ENCODE results near the gene RPA3. TPM values are rescaled to one million over a fixed set of nuclear protein-coding genes. Genes with fewer than 3 reads are reported as not detected.

Gene RPA3
- total and polyA plus RNA-seq, 2 donors (not counting 3 experiments of a cell fraction or from before 2014, with no cell fraction given): 15.6 to 34.4 TPM

GRCh38 chr7:7673240-7673550, 45.2 kb downstream of the RPA3 start:
- H3K4me2 ChIP-seq (ENCODE audit: insufficient read depth, low read length): no peak overlapping the region
- H3K27ac ChIP-seq (ENCODE audit: insufficient read depth, low read depth, low read length): no peak overlapping the region
- no peak overlapping the region for H2AFZ ChIP-seq (ENCODE audit: low read depth, low read length)
- no peaks in the 10 kb centered on the region for H3K79me2 ChIP-seq (ENCODE audit: control insufficient read depth, insufficient read depth, low read length)
- no peaks in the 10 kb centered on the region for H3K9me3 ChIP-seq (replicated peaks; ENCODE audit: control insufficient read depth, insufficient read depth, low read length)
- H3K9me1 ChIP-seq (replicated peaks; ENCODE audit: control insufficient read depth, extremely low read depth, insufficient read depth, low read length): no peaks in the 10 kb centered on the region
- no peak for DNase-seq (ENCODE audit: low read depth, low spot score)
- no peak for FAIRE-seq
- dilution Hi-C loops (cut with MboI; ENCODE audit: extremely low pct_ligation_motif_present, low sequenced_read_pairs) (no loop called here), intact Hi-C loops (cut with micrococcal nuclease) (no loop called here)
- H3K36me3 ChIP-seq (ENCODE audit: control insufficient read depth in 2 of 2, extremely low read depth in 1 of 2, insufficient read depth in 2 of 2, low read length in 2 of 2): no peaks in the 10 kb centered on the region
- H3K4me3 ChIP-seq (replicated peaks in 1 of 3; ENCODE audit: insufficient read depth in 1 of 3, low read depth in 1 of 3, low read length in 3 of 3): no peak overlapping the region
- CTCF ChIA-PET: no interaction called here
- POLR2A ChIA-PET: no interaction called here
- no peaks in the 10 kb centered on the region for H3K27me3 ChIP-seq (ENCODE audit: control insufficient read depth in 2 of 2, insufficient read depth in 2 of 2, low read length in 2 of 2)
- no peak overlapping the region for H3K9ac ChIP-seq (replicated peaks; ENCODE audit: extremely low read depth, insufficient read depth, low read length)
- H3K4me1 ChIP-seq (ENCODE audit: control insufficient read depth, extremely low read depth, insufficient read depth, low read length): peaks cover 5% of the 10 kb centered on the region
- no peak for TF ChIP-seq EZH2 (IDR thresholded peaks at IDR 0.05; ENCODE audit: borderline replicate concordance, low read depth, low read length, severe bottlenecking)
- no peak for TF ChIP-seq MAX (IDR thresholded peaks at IDR 0.05; ENCODE audit: insufficient read depth, insufficient read length)
- no peak for TF ChIP-seq GATA2 (IDR thresholded peaks at IDR 0.05; ENCODE audit: insufficient read depth, insufficient read length, low read depth, low read length)
- no peak for TF ChIP-seq MYC (IDR thresholded peaks at IDR 0.05; ENCODE audit: low read depth, low read length)
- no peak for TF ChIP-seq POLR2A (IDR thresholded peaks at IDR 0.05; ENCODE audit: low read depth, low read length)
- no peak for TF ChIP-seq POLR2AphosphoS5 (IDR thresholded peaks at IDR 0.05; ENCODE audit: insufficient read depth, low read depth, low read length)
- no peak for TF ChIP-seq JUN (IDR thresholded peaks at IDR 0.05; ENCODE audit: borderline replicate concordance, insufficient read depth, insufficient read length, low read depth)
- TF ChIP-seq CTCF (IDR thresholded peaks at IDR 0.05; ENCODE audit: extremely low read depth in 1 of 2, insufficient read depth in 1 of 2, low read depth in 1 of 2, low read length in 2 of 2): no peak
- TF ChIP-seq FOS (IDR thresholded peaks at IDR 0.05; ENCODE audit: borderline replicate concordance, insufficient read depth, low read length): no peak
- no peaks in the 10 kb centered on the region for H4K20me1 ChIP-seq (replicated peaks; ENCODE audit: control insufficient read depth, extremely low read depth, insufficient read depth, low read length)
- BruUV-seq (replicated peaks): no TSS peak
